Ishikawa (cell line): ENCODE measurements around the gene DNAH17.

Source experiments
- CEBPB ChIP-seq: IDR thresholded peaks from 2 replicates; pipeline ENCODE4 v1.6.1; 2012
- CREB1 ChIP-seq: IDR thresholded peaks from 2 replicates; pipeline ENCODE4 v1.6.1; 2012; ENCODE audit warnings: low read depth
- EGR1 ChIP-seq: IDR thresholded peaks from 2 replicates; pipeline ENCODE4 v1.6.1; 2012
- EP300 ChIP-seq: IDR thresholded peaks from 2 replicates; pipeline ENCODE4 v1.6.1; 2012; ENCODE audit warnings: borderline replicate concordance
- FOXM1 ChIP-seq: IDR thresholded peaks from 2 replicates; pipeline ENCODE4 v1.6.1; 2012; ENCODE audit warnings: low read depth, borderline replicate concordance
- NFIC ChIP-seq: IDR thresholded peaks from 2 replicates; pipeline ENCODE4 v1.6.1; 2012
- RAD21 ChIP-seq: IDR thresholded peaks from 2 replicates; pipeline ENCODE4 v1.6.1; 2012; ENCODE audit warnings: low read depth
- TAF1 ChIP-seq: IDR thresholded peaks from 2 replicates; pipeline ENCODE4 v1.6.1; 2012; ENCODE audit warnings: low read depth, mild to moderate bottlenecking
- TCF12 ChIP-seq: IDR thresholded peaks from 2 replicates; pipeline ENCODE4 v1.6.1; 2012; ENCODE audit warnings: low read depth
- TEAD4 ChIP-seq: IDR thresholded peaks from 2 replicates; pipeline ENCODE4 v1.6.1; 2012
- YY1 ChIP-seq: IDR thresholded peaks from 2 replicates; pipeline ENCODE4 v1.6.1; 2012; ENCODE audit warnings: low read depth
- ZBTB7A ChIP-seq: IDR thresholded peaks from 2 replicates; pipeline ENCODE4 v1.6.1; 2012; ENCODE audit warnings: low read depth
- TF ChIP-seq, protein P1 (sequence below): IDR thresholded peaks from 2 replicates; pipeline ENCODE4 v1.6.1; 2012; ENCODE audit warnings: low read depth, mild to moderate bottlenecking
- TF ChIP-seq, protein P2 (sequence below): IDR thresholded peaks from 2 replicates; pipeline ENCODE4 v1.6.1; 2012
- TF ChIP-seq, protein P3 (sequence below): IDR thresholded peaks from 2 replicates; pipeline ENCODE4 v1.6.1; 2012

DNAH17 gene

GRCh38 chr17:78485290-78486168, 91.7 kb downstream of the DNAH17 start:
- TF ChIP-seq, protein P1, sequence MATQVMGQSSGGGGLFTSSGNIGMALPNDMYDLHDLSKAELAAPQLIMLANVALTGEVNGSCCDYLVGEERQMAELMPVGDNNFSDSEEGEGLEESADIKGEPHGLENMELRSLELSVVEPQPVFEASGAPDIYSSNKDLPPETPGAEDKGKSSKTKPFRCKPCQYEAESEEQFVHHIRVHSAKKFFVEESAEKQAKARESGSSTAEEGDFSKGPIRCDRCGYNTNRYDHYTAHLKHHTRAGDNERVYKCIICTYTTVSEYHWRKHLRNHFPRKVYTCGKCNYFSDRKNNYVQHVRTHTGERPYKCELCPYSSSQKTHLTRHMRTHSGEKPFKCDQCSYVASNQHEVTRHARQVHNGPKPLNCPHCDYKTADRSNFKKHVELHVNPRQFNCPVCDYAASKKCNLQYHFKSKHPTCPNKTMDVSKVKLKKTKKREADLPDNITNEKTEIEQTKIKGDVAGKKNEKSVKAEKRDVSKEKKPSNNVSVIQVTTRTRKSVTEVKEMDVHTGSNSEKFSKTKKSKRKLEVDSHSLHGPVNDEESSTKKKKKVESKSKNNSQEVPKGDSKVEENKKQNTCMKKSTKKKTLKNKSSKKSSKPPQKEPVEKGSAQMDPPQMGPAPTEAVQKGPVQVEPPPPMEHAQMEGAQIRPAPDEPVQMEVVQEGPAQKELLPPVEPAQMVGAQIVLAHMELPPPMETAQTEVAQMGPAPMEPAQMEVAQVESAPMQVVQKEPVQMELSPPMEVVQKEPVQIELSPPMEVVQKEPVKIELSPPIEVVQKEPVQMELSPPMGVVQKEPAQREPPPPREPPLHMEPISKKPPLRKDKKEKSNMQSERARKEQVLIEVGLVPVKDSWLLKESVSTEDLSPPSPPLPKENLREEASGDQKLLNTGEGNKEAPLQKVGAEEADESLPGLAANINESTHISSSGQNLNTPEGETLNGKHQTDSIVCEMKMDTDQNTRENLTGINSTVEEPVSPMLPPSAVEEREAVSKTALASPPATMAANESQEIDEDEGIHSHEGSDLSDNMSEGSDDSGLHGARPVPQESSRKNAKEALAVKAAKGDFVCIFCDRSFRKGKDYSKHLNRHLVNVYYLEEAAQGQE, result no peak
- TF ChIP-seq TEAD4, result no peak
- TF ChIP-seq, protein P2, sequence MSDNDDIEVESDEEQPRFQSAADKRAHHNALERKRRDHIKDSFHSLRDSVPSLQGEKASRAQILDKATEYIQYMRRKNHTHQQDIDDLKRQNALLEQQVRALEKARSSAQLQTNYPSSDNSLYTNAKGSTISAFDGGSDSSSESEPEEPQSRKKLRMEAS, result no peak
- no peak for TF ChIP-seq CREB1
- no peak for TF ChIP-seq ZBTB7A
- no peak for TF ChIP-seq YY1

DNA sequence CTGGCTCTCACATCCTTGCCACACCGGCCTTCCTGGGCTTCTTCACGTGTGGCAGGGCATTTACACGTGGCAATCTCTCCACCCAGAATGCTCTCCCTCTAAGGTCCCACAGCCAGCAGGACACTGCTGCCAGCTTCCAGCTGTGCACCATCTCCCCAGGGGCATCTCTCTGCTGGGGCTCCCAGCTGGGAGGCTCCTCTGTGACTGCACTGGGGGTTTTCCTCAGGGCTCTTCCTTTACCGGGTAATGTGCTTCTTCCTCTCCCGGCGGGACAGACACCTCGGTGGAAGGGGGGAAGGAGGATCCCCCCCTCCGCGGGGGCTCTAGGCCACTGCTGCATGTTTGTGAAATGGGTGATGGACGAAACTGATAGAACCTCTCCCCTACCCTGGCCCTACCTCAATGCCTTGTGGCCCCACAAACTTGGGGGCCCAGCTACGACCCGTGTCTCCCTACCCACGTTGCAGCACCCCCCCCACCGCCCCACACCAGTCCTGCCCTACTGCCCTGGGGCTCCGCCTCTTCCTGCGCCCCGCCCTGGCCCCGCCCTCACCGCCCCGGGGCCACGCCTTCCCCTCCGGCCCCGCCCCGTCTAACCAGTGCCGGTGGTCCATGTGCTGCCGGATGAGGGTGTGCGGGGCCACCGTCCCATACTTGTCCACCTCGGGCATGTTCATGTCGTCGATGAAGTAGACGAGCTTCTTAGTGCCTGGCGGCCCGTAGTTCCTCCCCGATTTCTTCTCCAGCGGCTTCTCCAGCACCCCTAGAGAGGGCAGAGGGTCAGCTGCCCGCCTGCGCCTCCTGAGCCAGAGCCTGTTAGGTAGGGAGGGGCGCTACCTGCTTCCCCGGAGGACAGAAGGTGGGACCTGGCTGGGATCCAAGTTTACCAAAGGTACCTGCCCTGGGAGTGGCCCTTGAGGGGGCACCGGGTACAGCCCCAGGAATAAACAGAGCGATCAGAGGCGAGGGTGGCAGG, 92.6 kb downstream of the DNAH17 start:
- TF ChIP-seq ZBTB7A (peak; percentile 62; the same call in 1 of the 2 replicates), FOXM1 (no peak), NFIC (no peak)
- TF ChIP-seq, protein P2, result peak; percentile 65; the same call in 1 of the 2 replicates

GRCh38 chr17:78479369-78479768, 97.8 kb downstream of the DNAH17 start:
- TF ChIP-seq FOXM1 (no peak), TAF1 (no peak), EP300 (no peak), TCF12 (no peak), NFIC (no peak), CREB1 (no peak), RAD21 (no peak), TEAD4 (no peak), ZBTB7A (no peak), CEBPB (no peak), EGR1 (no peak), YY1 (no peak)
- TF ChIP-seq, protein P2, result no peak
- TF ChIP-seq, protein P1, result no peak
- TF ChIP-seq, protein P3, sequence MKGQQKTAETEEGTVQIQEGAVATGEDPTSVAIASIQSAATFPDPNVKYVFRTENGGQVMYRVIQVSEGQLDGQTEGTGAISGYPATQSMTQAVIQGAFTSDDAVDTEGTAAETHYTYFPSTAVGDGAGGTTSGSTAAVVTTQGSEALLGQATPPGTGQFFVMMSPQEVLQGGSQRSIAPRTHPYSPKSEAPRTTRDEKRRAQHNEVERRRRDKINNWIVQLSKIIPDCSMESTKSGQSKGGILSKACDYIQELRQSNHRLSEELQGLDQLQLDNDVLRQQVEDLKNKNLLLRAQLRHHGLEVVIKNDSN, result no peak

DNA sequence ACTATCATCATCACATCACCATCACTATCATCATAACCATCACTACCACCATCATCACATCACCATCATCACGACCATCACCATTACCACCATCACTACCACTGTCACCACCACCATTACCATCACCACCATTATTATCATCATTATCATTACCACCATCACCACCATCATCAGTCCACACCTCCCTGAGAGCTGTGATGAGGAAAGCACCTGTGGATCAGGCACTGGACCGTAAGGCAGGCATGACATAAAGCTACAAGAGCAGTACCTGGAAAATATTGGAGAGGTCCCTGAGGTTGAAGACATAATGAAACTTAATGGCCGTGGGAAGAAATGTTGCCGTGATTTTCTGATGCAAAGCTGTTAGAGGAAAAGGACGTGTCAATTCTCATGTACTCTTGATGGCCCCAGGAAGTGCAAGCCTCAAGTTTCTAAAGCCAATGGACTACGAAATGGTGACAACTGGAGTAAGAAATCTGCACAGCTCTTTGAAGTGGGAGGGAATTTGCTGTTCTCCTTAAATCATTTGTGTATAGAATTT, 98.4 kb downstream of the DNAH17 start:
- no peak for TF ChIP-seq RAD21
- no peak for TF ChIP-seq TEAD4

DNA sequence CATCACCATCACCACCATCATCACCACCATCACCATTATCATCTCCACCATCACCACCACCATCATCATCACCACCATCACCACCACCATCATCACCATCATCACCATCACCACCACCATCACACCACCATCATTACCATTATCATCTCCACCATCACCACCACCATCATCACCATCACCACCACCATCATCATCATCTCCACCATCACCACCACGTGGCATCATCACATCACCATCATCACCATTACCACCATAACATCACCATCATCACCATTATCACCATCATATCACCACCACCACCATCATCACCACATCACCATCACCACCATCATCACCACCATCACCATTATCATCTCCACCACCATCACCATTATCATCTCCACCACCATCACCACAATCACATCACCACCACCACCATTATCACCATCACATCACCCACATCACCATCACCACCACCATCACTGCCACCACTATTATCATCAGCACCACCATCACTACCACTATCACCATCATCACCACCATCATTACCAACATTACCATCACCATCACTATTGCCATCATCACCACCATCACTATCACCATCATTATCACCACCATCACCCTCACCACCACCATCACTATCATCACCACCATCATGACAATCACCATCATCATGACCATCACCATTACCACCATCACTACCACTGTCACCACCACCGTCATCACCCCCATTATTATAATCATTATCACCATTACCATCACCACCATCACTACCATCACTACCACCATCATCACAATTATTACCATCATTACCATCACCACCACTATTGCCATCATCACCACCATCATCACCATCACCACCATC, 99.1 kb downstream of the DNAH17 start:
- TF ChIP-seq TCF12 (no peak), TEAD4 (no peak), RAD21 (no peak)
- TF ChIP-seq, protein P2, result no peak
